ENCODE results near the gene WWOX.

WWOX gene

DNA sequence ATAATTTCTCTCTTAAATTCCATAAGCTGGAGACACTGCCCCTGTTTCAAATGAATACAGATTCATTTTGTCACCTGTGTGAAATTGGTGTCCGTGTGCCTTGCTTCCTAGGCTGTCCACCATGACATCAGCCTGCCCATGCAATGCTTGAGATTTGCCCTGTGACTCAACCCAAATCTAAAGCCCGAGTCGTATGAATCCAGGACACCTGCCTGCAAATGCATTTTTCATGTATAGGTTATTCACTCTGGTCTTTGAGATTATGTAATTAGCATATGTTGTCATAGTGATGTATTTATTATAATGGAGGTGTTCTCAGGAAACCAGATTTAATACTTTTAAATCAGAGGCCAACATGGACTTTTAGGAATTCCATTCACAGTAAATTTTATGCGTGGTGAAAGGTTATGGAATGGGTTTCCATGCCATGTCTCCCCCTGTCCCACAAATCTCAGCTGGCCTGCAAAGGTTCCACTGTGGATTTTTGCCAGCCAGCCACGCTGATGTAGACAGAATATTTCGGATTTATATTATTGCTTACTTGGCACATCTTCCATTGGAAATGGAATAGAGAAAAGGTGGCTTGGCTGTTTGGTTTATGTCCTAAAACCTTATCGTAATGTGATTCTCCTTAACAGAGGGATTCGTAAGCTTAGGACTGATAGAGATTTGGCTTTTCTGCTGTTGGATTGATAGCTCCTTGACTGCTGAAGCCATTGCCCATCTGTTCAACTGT lies 551.1 kb downstream of the WWOX start:
- no peaks in the 10 kb centered on the region for H3K36me3 ChIP-seq (ENCODE audit: control insufficient read depth, insufficient read depth, low read length)
- no peaks in the 10 kb centered on the region for H3K27me3 ChIP-seq (replicated peaks; ENCODE audit: control insufficient read depth, insufficient read depth, low read length)
- no peak overlapping the region for H3K4me3 ChIP-seq (replicated peaks; ENCODE audit: low read depth, low read length)
- DNase-seq (ENCODE audit: extremely low read depth, insufficient read length) = no peak
- TF ChIP-seq, protein P1, sequence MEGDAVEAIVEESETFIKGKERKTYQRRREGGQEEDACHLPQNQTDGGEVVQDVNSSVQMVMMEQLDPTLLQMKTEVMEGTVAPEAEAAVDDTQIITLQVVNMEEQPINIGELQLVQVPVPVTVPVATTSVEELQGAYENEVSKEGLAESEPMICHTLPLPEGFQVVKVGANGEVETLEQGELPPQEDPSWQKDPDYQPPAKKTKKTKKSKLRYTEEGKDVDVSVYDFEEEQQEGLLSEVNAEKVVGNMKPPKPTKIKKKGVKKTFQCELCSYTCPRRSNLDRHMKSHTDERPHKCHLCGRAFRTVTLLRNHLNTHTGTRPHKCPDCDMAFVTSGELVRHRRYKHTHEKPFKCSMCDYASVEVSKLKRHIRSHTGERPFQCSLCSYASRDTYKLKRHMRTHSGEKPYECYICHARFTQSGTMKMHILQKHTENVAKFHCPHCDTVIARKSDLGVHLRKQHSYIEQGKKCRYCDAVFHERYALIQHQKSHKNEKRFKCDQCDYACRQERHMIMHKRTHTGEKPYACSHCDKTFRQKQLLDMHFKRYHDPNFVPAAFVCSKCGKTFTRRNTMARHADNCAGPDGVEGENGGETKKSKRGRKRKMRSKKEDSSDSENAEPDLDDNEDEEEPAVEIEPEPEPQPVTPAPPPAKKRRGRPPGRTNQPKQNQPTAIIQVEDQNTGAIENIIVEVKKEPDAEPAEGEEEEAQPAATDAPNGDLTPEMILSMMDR (IDR thresholded peaks at IDR 0.05; ENCODE audit: insufficient read depth, low read length, poor library complexity, severe bottlenecking) = no peak

DNA sequence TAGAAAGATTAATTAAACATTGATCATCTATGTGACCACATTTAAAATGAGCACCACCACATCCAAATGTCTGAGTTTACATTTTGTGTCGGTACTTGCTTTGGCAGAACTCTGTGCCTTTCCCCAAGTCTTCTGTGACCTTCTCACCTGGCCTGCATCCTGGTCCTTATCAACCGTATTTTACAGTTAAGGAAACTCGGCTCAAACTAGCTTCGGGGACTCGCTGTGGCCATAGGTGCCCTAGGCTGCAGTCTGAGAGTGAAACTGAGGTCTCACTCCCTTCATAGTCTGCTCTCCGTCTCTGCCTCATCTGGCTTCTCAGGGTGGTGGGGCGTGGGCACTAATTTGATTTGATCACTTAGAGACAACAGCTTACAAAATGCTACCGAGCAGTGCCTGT lies 555.5 kb downstream of the WWOX start:
- Histone ChIP-seq H3K4me3 (replicated peaks; ENCODE audit: low read depth, low read length) (no peak overlapping the region), H3K27me3 (replicated peaks; ENCODE audit: control insufficient read depth, insufficient read depth, low read length) (no peaks in the 10 kb centered on the region), H3K36me3 (ENCODE audit: control insufficient read depth, insufficient read depth, low read length) (no peaks in the 10 kb centered on the region)
- no peak for DNase-seq (ENCODE audit: extremely low read depth, insufficient read length)
- TF ChIP-seq, protein P1 (IDR thresholded peaks at IDR 0.05; ENCODE audit: insufficient read depth, low read length, poor library complexity, severe bottlenecking) = no peak

DNA sequence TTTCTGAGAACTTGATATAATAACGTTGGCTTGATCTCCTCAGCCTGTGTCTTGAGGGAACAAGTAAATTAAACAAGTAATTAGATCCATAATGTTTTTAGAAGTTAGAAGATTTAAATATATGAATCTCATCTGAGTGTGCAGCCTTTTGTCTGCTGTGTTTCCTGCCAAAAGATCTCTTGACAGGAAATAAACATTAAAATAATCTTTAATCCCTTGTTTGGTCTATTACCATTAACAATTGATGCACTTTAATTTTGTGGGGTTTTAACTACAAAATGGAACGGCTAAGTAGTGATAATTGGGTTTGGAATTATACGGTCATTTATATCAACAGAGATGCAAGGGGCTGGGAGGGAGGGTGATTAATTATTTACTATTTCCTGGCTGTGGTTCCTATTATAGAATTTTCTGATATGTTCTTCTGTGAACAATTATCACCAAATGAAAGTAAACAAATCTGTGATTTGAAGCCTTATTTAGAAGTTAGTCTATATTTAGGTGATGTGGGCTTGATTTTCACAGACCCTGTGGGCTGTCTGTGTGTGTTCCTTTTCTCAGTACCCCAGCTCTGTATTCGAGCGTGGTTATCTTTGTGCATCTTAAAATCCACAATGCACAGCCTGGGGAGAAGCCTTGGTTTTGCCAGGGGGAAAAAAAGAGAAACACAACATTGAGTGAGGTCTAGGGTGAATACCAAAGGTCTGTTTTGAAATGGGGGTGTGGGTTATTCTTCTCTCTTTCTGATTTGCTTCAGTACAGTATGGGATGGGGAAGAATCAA lies 556.1 kb downstream of the WWOX start:
- TF ChIP-seq, protein P1 (IDR thresholded peaks at IDR 0.05; ENCODE audit: insufficient read depth, low read length, poor library complexity, severe bottlenecking) = no peak
- no peaks in the 10 kb centered on the region for H3K36me3 ChIP-seq (ENCODE audit: control insufficient read depth, insufficient read depth, low read length)
- H3K27me3 ChIP-seq (replicated peaks; ENCODE audit: control insufficient read depth, insufficient read depth, low read length) = no peaks in the 10 kb centered on the region
- H3K4me3 ChIP-seq (replicated peaks; ENCODE audit: low read depth, low read length) = no peak overlapping the region
- no peak for DNase-seq (ENCODE audit: extremely low read depth, insufficient read length)

DNA sequence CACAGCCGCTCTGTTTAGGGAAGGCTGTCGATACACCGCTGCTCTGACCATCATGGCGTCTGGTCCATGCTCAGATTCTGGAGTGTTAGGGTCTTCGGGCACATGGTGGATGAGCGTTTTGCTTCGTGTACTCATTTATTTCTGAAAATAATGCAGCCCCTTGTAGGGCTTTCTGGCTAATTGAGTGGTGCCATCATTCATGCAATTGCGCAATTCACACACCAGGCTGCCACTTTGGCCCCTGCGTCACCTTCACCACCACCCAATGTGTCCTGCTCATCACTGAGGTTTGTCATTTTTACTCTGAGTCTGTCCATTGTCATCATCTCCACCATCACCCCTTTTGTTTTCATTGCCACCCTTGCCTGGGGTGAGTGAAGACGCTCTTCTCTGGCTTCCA lies 557.4 kb downstream of the WWOX start:
- Histone ChIP-seq H3K27me3 (replicated peaks; ENCODE audit: control insufficient read depth, insufficient read depth, low read length) (no peaks in the 10 kb centered on the region), H3K36me3 (ENCODE audit: control insufficient read depth, insufficient read depth, low read length) (no peaks in the 10 kb centered on the region), H3K4me3 (replicated peaks; ENCODE audit: low read depth, low read length) (no peak overlapping the region)
- TF ChIP-seq, protein P1 (IDR thresholded peaks at IDR 0.05; ENCODE audit: insufficient read depth, low read length, poor library complexity, severe bottlenecking) = no peak
- no peak for DNase-seq (ENCODE audit: extremely low read depth, insufficient read length)

DNA sequence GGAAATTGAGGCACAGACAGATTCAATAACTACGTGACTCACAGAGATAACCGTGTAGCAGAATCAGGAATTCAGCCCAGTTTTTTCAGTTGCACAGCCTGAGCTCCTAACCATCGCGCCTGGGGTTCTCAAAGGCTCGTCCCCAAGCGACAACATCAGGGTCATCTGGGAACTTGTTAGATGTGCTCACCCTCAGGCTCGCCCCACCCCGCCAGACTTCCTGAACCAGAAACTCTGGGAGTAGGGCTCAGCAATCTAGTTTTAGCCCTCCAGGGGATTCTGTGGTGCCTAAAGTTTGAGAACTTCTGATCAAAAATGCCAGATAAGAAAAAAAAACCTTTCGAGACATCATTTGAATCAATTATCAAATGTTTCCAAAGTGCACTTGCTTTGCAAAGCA lies 559.8 kb downstream of the WWOX start:
- DNase-seq (ENCODE audit: extremely low read depth, insufficient read length) = no peak
- TF ChIP-seq, protein P1 (IDR thresholded peaks at IDR 0.05; ENCODE audit: insufficient read depth, low read length, poor library complexity, severe bottlenecking) = no peak
- no peaks in the 10 kb centered on the region for H3K36me3 ChIP-seq (ENCODE audit: control insufficient read depth, insufficient read depth, low read length)
- no peaks in the 10 kb centered on the region for H3K27me3 ChIP-seq (replicated peaks; ENCODE audit: control insufficient read depth, insufficient read depth, low read length)
- H3K4me3 ChIP-seq (replicated peaks; ENCODE audit: low read depth, low read length) = no peak overlapping the region
